ENCODE data around the gene PTCD2.

The PTCD2 gene

DNA sequence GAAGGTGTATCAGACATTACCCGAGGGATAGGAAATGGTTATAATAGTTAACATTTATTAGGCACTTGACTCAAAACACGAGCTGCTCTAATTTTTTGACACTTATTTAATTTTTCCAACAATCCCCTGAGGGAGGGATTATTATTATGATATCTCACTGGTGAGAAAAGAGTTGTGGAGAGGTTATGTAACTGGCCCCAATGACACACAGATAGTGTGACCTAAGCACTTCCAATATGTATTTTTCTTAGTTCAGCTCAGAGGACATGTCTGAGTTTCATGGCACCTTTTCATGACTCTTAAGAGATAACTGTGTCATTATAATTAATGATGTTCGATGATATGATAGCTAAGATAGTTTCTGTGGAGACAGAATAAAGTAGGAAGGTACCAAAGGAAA lies 86.9 kb downstream of the PTCD2 start:
- H3K4me3 ChIP-seq = no peak overlapping the region

DNA sequence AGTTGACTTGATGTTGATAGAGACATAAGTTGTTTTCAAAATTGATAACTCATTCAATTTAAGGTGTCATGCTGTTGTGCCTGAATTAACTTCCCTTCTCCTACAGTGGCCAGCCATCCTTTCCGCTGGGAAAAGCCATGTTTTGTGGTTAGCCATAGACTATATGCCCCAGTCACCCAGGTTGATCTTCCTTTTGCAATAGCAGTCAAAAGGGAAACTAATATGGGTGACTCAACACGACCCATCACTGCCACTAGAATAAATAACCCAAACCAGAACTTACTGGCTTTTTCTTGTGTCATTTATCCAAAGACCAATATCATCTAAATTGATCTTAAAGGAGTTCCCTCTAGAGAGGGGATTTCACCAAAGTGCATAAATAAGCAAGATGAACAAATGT lies 87.4 kb downstream of the PTCD2 start:
- H3K27ac ChIP-seq = no peak overlapping the region

More for the DNA sequence above, 86.9 kb downstream of the PTCD2 start:
- H3K27ac ChIP-seq = no peak overlapping the region

DNA sequence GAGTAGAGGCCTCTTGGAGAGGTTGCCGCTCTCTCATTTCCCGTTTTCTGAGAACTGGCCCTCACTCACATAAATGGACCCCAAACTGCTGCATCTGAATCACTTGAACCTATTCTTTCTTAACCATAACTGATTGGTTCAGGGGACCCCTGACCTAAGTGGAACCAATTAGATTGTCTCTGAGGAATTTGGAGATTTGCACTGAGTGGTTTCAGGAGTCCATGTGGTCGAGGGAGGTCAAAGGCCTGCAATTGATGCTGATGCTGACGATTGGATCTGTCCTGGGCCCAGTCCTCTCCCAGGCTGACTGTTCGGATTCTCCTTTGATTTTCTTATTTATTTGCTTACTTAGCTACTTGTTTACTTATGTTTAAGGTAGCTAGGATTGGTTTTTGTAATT lies 88.0 kb downstream of the PTCD2 start:
- Histone ChIP-seq H3K4me3 (no peak overlapping the region), H3K27ac (no peak overlapping the region)

More for the DNA sequence above, 87.4 kb downstream of the PTCD2 start:
- H3K4me3 ChIP-seq = no peak overlapping the region

DNA sequence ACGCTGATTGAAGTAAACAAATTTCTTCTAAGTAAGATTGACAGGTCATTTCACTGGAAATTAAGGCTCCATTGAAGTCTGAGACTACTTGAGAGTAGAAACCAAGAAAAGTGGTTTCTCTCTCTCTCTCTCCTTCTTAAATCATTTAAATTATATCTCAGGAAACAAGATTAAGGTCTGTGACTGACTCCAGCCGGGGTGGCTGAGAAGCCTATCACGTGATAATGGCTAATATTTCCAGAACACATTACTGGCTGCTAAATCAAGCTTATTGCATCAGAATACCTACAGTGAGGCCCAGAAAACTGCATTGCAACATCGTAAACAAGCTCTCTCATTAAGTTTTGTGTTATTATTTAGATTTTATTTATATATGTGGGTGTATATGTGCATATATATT lies 88.4 kb downstream of the PTCD2 start:
- Histone ChIP-seq H3K4me3 (no peak overlapping the region), H3K27ac (no peak overlapping the region)

DNA sequence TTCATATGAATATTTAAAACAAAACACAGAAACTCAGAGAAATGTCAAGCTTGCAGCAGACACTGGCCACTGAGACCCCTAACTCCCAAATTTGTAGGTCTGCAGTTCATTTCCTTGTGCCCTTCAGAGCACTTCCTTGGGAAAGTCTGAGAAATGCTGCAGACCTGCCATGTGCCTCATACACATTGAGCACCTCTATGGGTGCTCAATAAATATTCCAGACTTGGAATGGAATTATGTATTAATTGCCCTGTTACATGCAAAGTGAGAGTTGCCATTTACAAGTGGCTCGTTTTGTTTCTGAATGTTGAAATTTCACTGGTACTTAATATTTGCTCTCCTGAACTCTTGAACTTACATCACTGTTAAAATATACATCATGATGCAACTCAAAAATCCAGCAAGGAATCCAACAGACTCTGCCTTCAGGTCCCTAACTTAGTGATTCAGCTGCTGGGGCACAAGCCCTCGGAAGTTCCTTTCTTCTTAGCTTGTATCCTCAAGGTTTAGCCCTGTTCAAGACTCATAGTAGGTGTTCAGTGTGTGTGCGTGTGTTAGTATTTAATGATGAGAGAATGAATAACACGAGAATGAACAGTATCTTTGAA lies 90.6 kb downstream of the PTCD2 start:
- Histone ChIP-seq H3K27ac (no peak overlapping the region), H3K4me3 (no peak overlapping the region)

DNA sequence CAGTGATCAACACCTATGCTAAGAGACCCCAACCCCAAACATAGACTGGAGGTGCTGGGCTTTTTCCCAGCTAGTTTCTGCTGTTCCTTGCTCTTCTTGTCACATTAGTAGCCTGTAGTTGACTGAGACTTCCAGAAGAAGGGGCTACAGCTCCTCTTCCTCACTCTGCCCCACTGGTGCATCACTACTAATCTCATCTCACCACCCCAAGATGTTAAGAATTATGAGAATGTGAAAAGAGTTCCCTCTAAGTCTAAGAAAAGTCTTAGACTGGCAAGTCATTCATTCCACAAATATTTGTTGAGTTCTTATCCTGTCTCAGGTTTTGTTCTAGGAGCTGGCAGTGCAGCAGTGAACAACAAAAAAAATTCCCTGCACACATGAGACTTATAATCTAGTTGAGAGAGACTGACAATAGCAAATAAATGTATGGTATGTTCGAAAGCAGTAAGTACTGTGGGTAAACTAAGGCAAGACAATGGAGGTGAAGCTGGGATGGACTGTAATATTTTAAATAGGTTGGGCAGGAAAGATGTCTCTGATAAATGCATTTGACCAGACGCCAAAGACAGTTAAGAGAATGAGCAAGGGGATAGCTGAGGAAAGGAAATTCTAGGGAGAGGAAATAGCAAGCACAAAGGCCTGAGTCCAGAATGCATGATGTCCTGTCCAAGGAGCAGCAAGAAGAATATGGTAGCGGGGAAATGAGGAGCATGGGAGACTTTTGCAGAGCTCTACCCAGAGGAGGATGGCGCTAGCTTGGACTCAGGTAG lies 92.3 kb downstream of the PTCD2 start:
- Histone ChIP-seq H3K4me3 (no peak overlapping the region), H3K27ac (no peak overlapping the region)

DNA sequence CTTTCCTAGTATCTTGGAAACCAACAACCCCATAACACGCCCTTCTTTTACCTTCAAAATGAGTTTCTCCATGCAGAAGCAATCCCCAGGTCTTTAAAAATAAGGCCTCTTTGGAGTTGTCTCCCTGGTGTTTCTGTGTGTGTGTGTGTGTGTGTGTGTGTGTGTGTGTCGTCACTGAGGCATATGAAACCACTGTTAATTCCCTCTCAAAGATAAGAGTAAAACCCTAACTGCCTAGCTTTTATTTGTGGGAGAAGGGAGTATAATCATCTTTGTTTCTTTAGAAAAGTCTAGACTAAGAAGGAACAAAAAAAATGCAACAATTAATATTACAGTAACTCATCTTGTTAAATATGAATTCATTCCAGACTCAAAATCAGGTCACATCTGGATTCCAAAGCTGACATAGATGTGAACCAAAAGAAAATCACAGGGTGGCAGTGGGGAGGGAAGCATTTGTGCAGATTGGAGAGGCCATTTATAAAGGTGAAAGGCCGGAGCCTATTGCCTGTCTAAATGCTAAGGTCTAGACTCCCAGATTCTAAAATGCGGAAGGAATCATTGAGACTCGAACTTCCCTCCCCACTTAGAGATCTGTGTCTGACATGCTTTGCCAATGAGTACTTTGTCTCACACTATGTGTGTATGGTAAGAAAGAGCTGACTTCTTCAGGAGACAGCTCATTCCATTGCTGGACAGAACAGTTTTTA lies 95.6 kb downstream of the PTCD2 start:
- Histone ChIP-seq H3K27ac (peak overlapping the region in 2 of 21 experiments; percentile 3 to 51), H3K4me3 (no peak overlapping the region)

DNA sequence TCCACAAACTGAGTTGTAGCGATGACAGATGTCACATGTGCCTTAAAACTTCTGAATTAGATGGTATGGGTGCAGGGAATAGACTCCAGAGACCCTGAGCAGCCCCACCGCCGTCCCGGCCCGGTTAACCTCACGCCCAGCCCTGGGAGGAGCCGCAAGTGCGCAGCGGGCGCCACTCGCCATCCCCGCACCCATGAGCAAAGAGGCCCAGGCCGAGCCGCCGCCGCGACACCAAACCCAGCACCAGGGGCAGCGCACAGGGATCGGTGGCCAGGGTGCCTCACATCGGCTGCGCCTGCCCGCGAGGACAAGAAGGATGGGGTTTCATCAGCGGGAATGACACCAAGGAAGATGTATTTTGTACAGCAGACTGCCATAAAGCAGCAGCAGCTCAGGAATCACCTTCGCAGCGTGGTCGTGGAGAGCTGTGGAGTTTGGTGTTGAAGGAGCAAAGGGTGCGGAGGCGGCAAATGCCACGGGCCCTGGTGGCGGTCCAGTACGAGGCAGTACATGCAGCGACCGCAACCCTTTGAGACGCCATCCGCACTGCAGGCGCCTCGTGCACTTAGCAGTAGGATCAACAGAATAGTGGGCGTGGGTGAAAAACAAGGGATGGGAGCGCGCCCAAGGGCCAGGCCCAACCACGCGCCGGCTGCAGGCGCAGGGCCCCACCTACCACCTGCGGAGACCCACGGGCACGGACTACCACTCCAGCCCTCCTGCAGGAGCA lies 97.3 kb downstream of the PTCD2 start:
- H3K4me3 ChIP-seq = no peak overlapping the region
- H3K27ac ChIP-seq = no peak overlapping the region

All from skin epidermis (tissue), 12 donors.